GM12865 (cell line): ENCODE measurements around the gene CRISP3.
A peak's percentile ranks its signal among the peaks of the same experiment; 100 is the strongest.

Source experiments
- DNase-seq: peaks from one replicate; pipeline ENCODE4 v3.0.0; 2010; ENCODE audit warnings: low read depth
- H3K4me3 ChIP-seq: 2 replicates; pipeline ENCODE4 v1.5.1; 2011; ENCODE audit warnings: mild to moderate bottlenecking, low read depth, low read length, control low read depth
- CTCF ChIP-seq: IDR thresholded peaks from 2 replicates; pipeline ENCODE4 v1.5.1; 2011; ENCODE audit warnings: low read length, control low read depth, low read depth, inconsistent platforms; ENCODE audit not compliant: insufficient read depth; ENCODE audit errors: missing control alignments

CRISP3 gene

GRCh38 chr6:49744259-49744658 lies at the start of gene CRISP3:
CRISP3 (minus strand) TSS chr6:49744388; CDS start chr6:49744367, 21 bp downstream.
- no peak within 1 kb of the TSS for H3K4me3 ChIP-seq
- no peak for TF ChIP-seq CTCF
- DNase-seq: peak; percentile 3

GRCh38 chr6:49790341-49790740 lies 46.2 kb upstream of the CRISP3 start:
- TF ChIP-seq CTCF: no peak
- no peak for DNase-seq
- no peak overlapping the region for H3K4me3 ChIP-seq

GRCh38 chr6:49787176-49787575 lies 43.0 kb upstream of the CRISP3 start, which contains the start of gene PGK2:
PGK2 (minus strand) TSS chr6:49787285; CDS start chr6:49787187, 98 bp downstream.
- H3K4me3 ChIP-seq: no peak within 1 kb of the TSS
- peak; percentile 32 for DNase-seq
- TF ChIP-seq CTCF: no peak

- no peak overlapping the region for H3K4me3 ChIP-seq
- DNase-seq: no peak
- TF ChIP-seq CTCF: no peak
These were observed 40.1 kb upstream of the CRISP3 start for GRCh38 chr6:49784272-49784671.

- H3K4me3 ChIP-seq: no peak overlapping the region
- DNase-seq: no peak
- no peak for TF ChIP-seq CTCF
These were observed 38.5 kb upstream of the CRISP3 start for GRCh38 chr6:49782725-49783124.

- no peak for TF ChIP-seq CTCF
- DNase-seq: no peak
These were observed 38.1 kb upstream of the CRISP3 start for GRCh38 chr6:49782293-49782692.

GRCh38 chr6:49776444-49776843 lies 32.3 kb upstream of the CRISP3 start:
- no peak overlapping the region for H3K4me3 ChIP-seq
- TF ChIP-seq CTCF: no peak
- DNase-seq: no peak

More at GRCh38 chr6:49782293-49782692, 38.1 kb upstream of the CRISP3 start:
- no peak overlapping the region for H3K4me3 ChIP-seq
